Uterus (tissue), 4 donors: ENCODE results near the gene ATF1. TPM values are rescaled to one million over a fixed set of nuclear protein-coding genes. Genes with fewer than 3 reads are reported as not detected.

Source experiments
- DNase-seq, 2 donors: peaks; one replicate each; pipeline ENCODE4 v3.0.0-alpha.2; 2019 to 2020
- H3K27ac ChIP-seq, 2 donors: fragments of 200-600 bp; sonication (generic); 1 replicate in 1 of 2; 2 replicates in 1 of 2; pipeline ENCODE4 v1.5.1; 2016 to 2018
- H3K27me3 ChIP-seq, 2 donors: fragments of 200-600 bp; sonication (generic); one replicate each; pipeline ENCODE4 v1.5.1; 2018 to 2019; ENCODE audit warnings: control low read depth in 1 of 2
- H3K36me3 ChIP-seq, 2 donors: fragments of 200-600 bp; sonication (generic); one replicate each; pipeline ENCODE4 v1.5.1; 2019; ENCODE audit warnings: control low read depth in 1 of 2
- H3K4me1 ChIP-seq, 2 donors: fragments of 200-600 bp; sonication (generic); one replicate each; pipeline ENCODE4 v1.5.1; 2018 to 2019; ENCODE audit warnings: control low read depth in 1 of 2
- H3K4me3 ChIP-seq, 2 donors: fragments of 200-600 bp; sonication (generic); 1 replicate in 1 of 2; 2 replicates in 1 of 2; pipeline ENCODE4 v1.5.1; 2018 to 2019; ENCODE audit warnings: mild to moderate bottlenecking in 1 of 2
- H3K9me3 ChIP-seq, 2 donors: fragments of 200-600 bp; sonication (generic); one replicate each; pipeline ENCODE4 v1.5.1; 2019; ENCODE audit warnings: control low read depth in 1 of 2
- POLR2A ChIP-seq, 2 donors: fragments of 450-650 bp; IDR thresholded peaks; one replicate each; pipeline ENCODE4 v1.6.1; 2016; ENCODE audit warnings: antibody characterized with exemption in 2 of 2, mild to moderate bottlenecking in 1 of 2, moderate library complexity in 1 of 2
- intact Hi-C: fragments of 100-400 bp; cut with DNase I; formaldehyde crosslinking; loops from one replicate; pipeline ENCODE4 v1.15.1; 2023; ENCODE audit warnings: low total_unique reads
- total RNA-seq, 4 donors: library from RNA; depleted of rRNA in 3 of 4; stranded (reverse); fragments of >200 nt in 3 of 4; gene quantifications; one replicate each; pipeline versions ENCODE4 v1.1.0 to v1.2.4, GENCODE V29; 2014 to 2023
- TF ChIP-seq, protein P1 (sequence below), 4 experiments: fragments of 200-600 bp in 2 of 4; fragments of 450-650 bp in 2 of 4; sonication (generic) in 2 of 4; IDR thresholded peaks; one replicate each; pipeline ENCODE4 v1.5.1; 2016 to 2019; ENCODE audit warnings: antibody characterized with exemption in 4 of 4, mild to moderate bottlenecking in 2 of 4, moderate library complexity in 1 of 4
- donor health status: DM: yes; HTN: yes; CAD: no.

The ATF1 gene
- total RNA-seq, 4 donors from 2014 or later, result 3.8 to 54.2 (median 40.0) TPM

DNA sequence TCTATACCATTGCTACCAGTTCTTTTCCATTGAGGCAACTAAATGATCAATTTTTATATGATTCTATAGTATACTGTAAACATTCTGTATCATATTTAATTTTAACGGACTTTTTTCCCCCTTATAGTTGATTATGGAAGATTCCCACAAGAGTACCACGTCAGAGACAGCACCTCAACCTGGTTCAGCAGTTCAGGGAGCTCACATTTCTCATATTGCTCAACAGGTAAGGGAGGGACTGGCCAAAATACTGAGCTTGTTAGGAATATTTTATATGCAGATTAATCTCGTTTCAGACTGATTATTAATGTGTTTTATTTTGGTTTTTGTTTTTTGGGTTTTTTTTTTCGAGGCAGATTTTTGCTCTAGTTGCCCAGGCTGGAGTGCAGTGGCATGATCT, 16.1 kb downstream of the ATF1 start:
- H3K4me1 ChIP-seq, result no peaks in the 10 kb centered on the region
- no peak for DNase-seq
- TF ChIP-seq POLR2A (IDR thresholded peaks at IDR 0.05), result no peak
- TF ChIP-seq, protein P1, sequence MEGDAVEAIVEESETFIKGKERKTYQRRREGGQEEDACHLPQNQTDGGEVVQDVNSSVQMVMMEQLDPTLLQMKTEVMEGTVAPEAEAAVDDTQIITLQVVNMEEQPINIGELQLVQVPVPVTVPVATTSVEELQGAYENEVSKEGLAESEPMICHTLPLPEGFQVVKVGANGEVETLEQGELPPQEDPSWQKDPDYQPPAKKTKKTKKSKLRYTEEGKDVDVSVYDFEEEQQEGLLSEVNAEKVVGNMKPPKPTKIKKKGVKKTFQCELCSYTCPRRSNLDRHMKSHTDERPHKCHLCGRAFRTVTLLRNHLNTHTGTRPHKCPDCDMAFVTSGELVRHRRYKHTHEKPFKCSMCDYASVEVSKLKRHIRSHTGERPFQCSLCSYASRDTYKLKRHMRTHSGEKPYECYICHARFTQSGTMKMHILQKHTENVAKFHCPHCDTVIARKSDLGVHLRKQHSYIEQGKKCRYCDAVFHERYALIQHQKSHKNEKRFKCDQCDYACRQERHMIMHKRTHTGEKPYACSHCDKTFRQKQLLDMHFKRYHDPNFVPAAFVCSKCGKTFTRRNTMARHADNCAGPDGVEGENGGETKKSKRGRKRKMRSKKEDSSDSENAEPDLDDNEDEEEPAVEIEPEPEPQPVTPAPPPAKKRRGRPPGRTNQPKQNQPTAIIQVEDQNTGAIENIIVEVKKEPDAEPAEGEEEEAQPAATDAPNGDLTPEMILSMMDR (IDR thresholded peaks at IDR 0.05), result no peak
- no peak overlapping the region for H3K4me3 ChIP-seq
- no peaks in the 10 kb centered on the region for H3K27me3 ChIP-seq
- intact Hi-C loops, result no loop called here
- H3K9me3 ChIP-seq, result no peaks in the 10 kb centered on the region
- no peaks in the 10 kb centered on the region for H3K36me3 ChIP-seq
- no peak overlapping the region for H3K27ac ChIP-seq

DNA sequence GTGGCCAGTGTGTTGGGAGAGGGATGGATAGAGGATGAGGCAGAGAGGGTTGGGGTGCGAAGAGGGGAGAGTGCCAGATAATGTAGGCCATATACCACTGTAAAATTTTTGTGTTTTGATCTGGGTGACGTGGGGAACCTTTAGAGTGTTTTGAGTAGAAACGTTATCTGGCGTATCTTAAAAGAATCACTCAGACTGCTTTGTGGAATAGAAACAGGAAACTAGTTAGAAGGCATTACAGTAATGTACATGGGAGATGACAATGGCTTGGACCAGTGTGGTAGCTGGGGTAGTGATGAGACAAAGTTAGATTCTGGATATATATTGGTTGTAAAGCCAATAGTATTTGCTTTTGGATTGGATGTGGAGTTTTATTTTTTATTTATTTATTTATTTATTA, 20.6 kb downstream of the ATF1 start:
- Histone ChIP-seq H3K9me3 (no peaks in the 10 kb centered on the region), H3K27ac (no peak overlapping the region), H3K4me3 (no peak overlapping the region), H3K27me3 (no peaks in the 10 kb centered on the region), H3K36me3 (no peaks in the 10 kb centered on the region), H3K4me1 (no peaks in the 10 kb centered on the region)
- DNase-seq, result no peak
- intact Hi-C loops, result no loop called here
- TF ChIP-seq, protein P1 (IDR thresholded peaks at IDR 0.05), result no peak
- no peak for TF ChIP-seq POLR2A (IDR thresholded peaks at IDR 0.05)

DNA sequence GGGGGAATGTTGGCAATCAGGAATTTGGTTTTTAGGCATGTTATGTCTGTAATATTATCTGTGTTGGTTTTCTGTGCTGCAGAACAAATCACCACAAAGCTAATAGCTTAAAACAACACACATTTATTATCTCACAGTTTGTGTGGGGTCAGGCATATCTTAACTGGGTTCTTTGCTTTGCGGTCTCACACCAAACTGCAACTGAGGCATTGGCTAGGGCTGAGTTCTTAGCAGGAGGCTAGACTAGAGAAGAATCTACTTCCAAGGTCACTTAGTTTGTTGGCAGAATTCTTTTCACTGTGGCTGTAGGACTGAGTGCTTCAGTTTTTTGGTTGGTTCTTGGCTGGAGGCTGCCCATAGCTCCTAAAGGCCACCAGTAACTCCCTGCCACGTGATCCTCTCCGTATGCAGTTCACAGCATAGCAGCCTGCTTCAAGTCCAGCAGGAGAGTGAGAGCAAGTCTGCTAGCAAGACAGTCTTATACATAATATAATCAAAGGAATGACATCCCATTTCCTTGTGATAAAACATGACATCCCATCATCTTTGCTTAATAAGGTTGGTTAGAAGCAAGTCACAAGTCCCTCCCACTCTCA, 21.6 kb downstream of the ATF1 start:
- intact Hi-C loops, result no loop called here
- Histone ChIP-seq H3K4me3 (no peak overlapping the region), H3K27ac (no peak overlapping the region), H3K27me3 (no peaks in the 10 kb centered on the region), H3K36me3 (no peaks in the 10 kb centered on the region), H3K9me3 (no peaks in the 10 kb centered on the region), H3K4me1 (no peaks in the 10 kb centered on the region)
- TF ChIP-seq POLR2A (IDR thresholded peaks at IDR 0.05), result no peak
- no peak for DNase-seq

DNA sequence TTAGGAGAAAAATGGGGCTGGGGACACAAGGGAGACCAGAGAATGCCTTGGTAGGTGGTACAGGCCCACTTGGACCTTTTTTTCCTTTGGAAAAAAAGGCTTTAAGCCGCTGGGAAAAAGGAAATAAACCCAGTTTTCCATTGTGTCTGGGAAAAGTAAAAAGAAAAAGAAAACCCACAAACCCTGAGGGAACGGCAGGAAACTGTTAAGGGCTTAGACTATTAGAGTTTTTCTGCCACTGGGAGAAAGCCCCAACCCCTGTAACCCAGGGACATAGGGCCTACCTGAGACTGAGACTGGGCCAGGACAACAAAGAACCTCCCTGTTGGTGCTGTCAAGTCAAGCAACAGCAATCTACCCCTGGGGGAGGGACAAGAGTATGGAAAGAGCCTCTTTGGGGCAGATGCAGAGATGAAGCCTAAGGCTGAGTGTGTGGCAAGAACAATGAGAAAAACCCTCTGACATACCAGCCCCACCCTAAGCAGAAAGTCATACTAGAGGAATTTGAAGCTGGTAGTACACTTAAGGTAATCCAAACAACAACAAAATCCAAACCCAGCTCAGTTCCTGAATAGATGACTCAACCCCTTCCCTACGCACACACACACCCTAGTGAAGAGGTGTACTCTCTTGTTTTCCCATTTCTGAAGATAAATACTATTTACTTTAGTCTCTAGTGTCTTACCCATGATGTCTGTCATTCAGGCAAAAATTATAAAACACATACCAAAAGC, 22.8 kb downstream of the ATF1 start:
- no peaks in the 10 kb centered on the region for H3K4me1 ChIP-seq
- no peaks in the 10 kb centered on the region for H3K27me3 ChIP-seq
- DNase-seq, result no peak
- H3K9me3 ChIP-seq, result no peaks in the 10 kb centered on the region
- H3K4me3 ChIP-seq, result no peak overlapping the region
- TF ChIP-seq, protein P1 (IDR thresholded peaks at IDR 0.05), result no peak
- no peak for TF ChIP-seq POLR2A (IDR thresholded peaks at IDR 0.05)
- no peak overlapping the region for H3K27ac ChIP-seq
- intact Hi-C loops, result no loop called here
- H3K36me3 ChIP-seq, result no peaks in the 10 kb centered on the region

DNA sequence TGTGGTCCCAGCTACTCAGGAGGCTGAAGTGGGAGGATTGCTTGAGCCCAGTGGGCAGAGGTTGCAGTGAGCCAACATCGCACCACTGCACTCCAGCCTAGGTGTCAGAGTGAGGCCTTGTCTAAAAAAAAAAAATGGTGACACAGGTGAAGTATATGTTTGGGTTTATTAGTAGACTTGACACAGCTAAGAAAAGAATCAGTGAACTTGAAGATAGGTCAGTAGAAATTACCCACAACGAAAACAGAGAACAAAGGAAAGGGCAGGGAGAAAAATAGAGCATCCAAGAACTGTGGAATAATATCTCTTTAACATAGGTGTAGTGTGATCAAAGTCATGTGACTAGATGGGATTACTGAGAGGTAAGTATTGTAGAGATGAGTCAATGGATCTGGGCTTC, 23.7 kb downstream of the ATF1 start:
- H3K9me3 ChIP-seq, result no peaks in the 10 kb centered on the region
- no peak for DNase-seq
- no peaks in the 10 kb centered on the region for H3K36me3 ChIP-seq
- no peak overlapping the region for H3K27ac ChIP-seq
- no peaks in the 10 kb centered on the region for H3K27me3 ChIP-seq
- intact Hi-C loops, result no loop called here
- TF ChIP-seq, protein P1 (IDR thresholded peaks at IDR 0.05), result no peak
- no peak for TF ChIP-seq POLR2A (IDR thresholded peaks at IDR 0.05)
- H3K4me1 ChIP-seq, result no peaks in the 10 kb centered on the region
- no peak overlapping the region for H3K4me3 ChIP-seq
